ENCODE measurements around the gene TUBG2. TPM values are rescaled to one million over a fixed set of nuclear protein-coding genes. Genes with fewer than 3 reads are reported as not detected.
"Not testable (repeated sequence)": the region's sequence is repeated elsewhere in the genome, so short reads cannot be mapped to it uniquely, and the experiment has no call there.

Gene TUBG2
- 2.7 and 5.3 TPM in 2 replicates for total RNA-seq

DNA sequence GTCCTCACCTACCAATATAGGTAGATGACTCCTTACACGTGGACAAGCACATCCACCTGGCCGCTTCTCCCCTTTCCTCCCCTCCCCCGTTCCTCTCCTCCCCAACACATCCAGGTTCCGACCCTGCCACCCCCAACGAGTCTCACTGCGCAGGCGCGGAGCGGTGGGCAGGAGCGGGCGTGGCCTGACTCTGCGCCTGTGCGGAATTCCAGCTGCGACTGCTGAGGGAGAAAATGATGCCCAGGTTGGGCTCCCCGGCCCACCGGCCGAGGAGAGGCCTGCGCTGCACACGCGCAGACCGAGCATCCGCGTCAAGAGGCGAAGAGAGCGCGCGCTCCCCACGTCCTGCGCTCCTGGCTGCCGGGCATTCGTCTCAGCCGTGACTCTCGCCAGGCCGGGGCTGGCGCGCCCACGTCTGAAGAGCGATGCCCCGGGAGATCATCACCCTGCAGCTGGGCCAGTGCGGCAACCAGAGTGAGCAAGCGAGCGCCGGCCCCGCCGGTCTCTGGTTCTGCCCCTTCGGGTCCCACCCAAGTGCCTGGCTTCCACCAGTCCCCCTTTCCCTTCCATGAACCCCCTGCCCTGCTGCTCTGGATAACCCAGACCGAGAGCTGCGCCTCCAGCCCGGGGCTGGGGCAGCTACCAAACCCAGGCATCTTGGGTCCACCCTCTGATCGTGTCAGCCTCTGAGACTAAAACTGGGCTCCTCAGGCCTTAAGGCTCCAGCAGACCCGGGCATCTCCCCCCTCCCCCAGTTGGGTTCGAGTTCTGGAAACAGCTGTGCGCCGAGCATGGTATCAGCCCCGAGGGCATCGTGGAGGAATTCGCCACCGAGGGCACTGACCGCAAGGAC, at the start of gene TUBG2:
Gene TUBG2 (plus strand): TSS at position 206 of the 853 bp plus-strand sequence. CDS start 220 bp downstream, at position 426.
- DNase-seq (ENCODE audit: low read depth in 2 of 2): peak; percentile 82 to 91

DNA sequence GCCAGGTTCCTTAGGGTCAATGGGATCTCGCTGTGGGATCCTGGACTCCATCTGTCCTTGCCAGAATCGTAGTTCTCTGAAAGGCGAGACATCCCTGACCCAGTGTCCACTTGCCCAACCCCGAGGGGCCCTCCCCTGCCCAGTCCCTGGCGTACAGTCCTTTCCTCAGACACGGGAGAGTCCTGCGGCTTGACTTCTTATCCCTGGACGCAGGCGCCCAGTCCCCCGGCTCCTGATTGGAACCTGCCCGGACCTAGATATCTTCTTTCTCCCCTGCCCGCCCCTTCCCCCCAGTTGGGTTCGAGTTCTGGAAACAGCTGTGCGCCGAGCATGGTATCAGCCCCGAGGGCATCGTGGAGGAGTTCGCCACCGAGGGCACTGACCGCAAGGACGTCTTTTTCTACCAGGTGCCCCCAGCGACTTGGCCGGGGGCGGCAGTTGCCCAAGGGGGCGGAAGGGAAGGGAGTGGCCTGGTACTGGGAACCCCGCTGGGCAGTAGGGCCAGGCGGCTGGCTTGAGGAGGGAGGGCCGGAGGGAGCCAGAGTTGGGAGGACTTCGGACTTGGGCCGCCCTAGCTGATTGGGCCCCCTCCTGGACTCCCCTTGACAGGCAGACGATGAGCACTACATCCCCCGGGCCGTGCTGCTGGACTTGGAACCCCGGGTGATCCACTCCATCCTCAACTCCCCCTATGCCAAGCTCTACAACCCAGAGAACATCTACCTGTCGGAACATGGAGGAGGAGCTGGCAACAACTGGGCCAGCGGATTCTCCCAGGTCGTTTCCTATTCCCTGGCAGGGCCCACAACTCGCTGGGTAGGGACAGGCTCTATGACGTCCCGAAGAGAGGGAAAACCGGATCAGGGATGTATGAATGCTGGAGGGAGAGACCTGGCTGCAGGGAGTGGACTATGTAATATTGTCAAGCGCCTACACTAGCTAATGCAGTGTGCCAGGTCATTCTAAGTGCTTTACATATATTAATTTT, 49.0 kb upstream of the TUBG2 start:
- DNase-seq (ENCODE audit: low read depth in 2 of 2): peak in 1 of 2 donors; percentile 8

DNA sequence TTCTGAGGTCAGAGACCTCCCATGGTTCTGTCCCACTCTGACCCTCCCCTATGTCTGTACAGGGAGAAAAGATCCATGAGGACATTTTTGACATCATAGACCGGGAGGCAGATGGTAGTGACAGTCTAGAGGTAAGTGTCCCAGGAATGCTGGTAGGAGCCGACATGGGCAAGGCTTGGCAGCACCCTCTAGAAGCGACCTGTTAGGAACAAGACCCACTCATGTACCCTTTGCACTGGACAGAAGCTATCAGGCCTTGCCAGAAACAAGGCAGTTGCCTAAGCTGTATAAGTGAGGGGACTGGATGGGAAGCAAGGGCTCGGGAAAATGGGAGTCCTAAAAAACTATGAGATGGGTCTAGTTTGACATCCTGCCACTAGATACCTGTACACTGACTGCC, 47.1 kb upstream of the TUBG2 start:
- DNase-seq (ENCODE audit: low read depth in 2 of 2): no peak

DNA sequence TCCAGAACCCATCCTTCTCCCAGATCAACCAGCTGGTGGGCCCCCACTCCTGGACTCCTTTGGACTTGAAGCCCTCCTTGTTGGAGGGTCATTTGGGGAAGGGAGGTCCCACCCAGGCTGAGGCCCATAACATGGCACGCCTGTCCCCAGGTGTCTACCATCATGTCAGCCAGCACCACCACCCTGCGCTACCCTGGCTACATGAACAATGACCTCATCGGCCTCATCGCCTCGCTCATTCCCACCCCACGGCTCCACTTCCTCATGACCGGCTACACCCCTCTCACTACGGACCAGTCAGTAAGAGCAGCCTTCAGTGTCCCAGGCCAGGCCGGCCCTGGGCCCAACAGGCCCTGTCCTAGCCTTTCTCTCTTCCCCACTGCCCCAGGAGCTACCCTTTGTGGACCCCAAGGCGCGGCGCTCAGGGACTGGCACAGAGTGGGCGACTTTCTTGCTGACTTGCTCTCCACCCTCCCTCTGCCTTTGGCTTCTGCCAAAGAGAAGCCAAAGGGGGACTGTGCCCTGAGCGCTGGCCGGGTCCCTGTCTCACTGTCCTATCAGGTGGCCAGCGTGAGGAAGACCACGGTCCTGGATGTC, 45.3 kb upstream of the TUBG2 start:
- DNase-seq (ENCODE audit: low read depth in 2 of 2): no peak

DNA sequence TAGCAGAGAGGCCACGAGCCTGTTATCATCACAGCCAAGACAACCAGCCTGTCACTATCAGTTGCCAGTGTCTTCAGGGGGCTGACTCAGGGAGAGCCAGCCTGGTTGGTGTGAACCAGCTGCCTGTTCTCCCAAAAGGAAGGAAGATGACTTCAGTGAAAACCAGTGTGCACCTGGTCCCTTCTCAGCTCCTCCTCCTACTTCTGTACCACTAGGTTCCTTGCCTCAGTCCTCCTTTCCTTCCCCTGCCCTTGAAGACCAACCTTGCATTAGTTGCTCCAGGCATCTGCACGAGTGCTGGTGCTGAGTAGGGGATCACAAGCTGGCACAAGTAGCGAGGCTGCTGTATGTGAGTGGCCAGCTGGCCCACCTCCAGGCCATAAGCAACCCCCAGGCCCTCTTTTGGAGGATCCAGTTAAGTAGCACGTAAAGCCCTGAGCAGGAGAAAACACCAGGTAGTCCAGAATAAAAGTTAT, 41.1 kb upstream of the TUBG2 start:
- no peak for DNase-seq (ENCODE audit: low read depth in 2 of 2)

DNA sequence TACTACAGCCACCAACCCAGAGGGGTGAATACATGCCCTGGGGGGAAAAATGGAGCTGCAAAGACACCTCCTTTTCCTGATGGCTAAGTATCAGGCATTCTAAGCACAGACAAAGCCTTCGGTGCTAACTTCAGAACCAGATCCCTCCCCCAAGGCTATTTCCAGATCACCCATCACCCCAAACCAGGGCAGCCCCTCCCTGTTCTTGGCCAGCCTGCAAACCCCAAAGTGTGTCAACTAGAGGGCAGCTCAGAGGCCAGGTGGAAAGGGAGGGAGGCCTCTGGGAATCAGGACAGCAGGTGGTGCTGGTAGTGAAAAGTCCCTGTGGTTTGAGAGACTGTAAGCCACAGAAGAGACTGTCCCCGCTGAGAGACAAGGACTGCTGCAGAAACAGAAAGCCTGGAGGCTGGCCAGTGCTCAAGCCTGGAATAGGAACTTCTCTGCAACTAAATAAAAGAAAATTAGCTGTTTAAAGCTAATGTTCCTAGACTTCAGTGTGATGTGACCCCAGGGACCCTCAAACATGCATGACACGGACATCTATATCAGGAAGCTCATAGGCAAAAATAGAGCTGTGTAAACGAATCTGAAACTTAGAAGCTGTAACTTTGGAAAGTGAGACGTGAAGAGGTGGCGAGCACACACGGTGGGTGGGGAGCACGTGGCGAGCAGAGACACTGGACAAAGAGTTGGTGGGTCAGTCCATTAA, 40.5 kb upstream of the TUBG2 start:
- peak in 1 of 2 donors; percentile 9 for DNase-seq (ENCODE audit: low read depth in 2 of 2)

DNA sequence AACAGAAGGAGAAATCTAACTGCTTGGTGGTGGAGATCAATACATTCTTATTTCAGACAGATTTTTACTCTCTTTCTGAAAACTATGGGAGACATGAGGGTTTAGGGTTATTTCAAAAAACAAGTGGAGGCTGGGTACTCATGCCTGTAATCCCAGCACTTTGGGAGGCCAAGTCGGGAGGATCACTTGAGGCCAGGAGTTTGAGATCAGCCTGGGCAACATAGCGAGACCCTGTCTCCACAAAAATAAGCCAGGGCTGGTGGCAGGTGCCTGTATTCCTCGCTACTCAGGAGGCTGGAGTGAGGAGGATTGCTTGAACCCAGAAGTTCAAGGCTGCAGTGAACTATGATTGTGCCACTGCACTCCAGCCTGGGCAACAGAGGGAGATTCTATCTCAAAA, 37.1 kb upstream of the TUBG2 start:
- DNase-seq (ENCODE audit: low read depth in 2 of 2): not testable (repeated sequence)

DNA sequence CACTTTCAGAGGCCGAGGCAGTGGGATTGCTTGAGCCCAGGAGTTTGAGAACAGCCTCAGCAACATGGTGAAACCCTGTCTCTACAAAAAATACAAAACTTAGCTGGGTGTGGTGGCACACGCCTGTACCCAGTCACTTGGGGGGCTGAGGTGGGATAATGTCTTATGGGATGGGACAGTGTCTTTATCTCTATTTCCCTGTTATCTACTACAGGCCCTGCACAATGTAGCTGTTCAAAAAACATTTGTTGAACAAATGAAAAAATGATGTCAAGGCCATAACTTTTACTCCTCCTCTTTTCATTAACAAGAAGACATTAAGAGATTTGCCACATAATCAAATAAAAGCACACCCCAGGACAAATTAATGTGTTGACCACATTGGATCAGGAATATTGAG, 35.8 kb upstream of the TUBG2 start:
- no peak for DNase-seq (ENCODE audit: low read depth in 2 of 2)

DNA sequence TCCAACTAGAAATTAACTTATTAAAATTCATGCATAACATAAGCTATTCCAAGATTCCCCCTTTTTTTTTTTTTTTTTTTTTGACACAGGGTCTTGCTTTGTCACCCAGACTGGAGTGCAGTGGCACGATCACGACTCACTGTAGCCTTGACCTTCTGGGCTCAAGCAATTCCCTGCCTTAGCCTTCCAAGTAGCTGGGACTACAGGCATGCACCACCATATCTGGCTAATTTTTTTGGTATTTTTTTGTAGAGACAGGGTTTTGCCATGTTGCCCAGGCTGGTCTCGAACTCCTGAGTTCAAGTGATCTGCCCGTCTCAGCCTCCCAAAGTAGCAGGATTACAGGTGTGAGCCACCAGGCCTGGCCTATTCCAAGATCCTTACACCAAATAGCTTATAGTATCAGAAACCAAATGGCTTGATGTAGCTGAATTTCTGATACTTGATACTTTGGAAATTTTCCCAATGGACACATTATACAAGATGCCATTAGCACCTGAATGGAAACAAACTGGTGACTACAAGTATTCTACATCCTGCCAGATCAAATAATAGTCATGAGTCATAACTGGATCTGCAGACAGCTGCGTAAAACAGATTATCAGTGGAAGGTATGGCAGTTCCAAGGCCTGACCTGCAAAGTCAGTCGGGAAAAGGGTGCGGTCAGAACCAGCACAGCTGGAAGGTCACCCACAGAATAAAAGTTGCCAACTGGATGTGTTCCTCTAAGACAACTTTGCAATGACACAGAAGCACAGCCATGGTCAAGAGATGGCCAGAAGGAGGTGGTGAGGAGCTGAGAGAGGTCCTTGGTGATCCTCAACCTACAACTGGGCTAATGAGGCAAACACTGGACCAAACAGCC, 35.1 kb upstream of the TUBG2 start:
- DNase-seq (ENCODE audit: low read depth in 2 of 2): peak; percentile 56 to 78

DNA sequence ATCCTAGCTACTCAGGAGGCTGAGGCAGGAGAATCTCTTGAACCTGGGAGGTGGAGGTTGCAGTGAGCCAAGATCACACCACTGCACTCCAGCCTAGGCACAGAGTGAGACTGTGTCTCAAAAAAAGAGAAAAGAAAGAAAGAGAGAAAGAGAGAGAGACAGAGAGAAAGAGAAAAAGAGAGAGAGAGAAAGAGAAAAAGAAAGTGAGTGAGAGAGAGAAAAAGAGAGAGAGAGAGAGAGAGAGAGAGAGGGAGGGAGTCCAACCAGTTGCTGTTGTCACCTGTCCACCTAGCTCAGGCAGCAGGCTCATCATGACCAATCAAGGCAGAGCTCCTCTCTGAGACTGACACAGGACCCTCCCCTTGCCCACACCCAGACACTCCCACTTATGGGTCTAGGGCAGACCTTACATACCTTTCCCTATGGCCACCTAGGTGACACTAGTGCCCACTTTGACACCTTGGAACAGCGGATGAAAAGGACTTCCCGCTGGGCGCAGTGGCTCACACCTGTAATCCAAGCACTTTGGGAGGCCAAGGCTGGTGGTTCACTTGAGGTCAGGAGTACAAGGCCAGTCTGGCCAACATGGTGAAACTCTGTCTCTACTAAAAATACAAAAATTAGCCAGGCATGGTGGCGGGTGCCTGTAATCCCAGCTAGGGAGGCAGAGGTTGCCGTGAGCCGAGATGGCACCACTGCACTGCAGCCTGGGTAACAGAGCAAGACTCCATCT, 31.9 kb upstream of the TUBG2 start:
- DNase-seq (ENCODE audit: low read depth in 2 of 2): not testable (repeated sequence)

DNA sequence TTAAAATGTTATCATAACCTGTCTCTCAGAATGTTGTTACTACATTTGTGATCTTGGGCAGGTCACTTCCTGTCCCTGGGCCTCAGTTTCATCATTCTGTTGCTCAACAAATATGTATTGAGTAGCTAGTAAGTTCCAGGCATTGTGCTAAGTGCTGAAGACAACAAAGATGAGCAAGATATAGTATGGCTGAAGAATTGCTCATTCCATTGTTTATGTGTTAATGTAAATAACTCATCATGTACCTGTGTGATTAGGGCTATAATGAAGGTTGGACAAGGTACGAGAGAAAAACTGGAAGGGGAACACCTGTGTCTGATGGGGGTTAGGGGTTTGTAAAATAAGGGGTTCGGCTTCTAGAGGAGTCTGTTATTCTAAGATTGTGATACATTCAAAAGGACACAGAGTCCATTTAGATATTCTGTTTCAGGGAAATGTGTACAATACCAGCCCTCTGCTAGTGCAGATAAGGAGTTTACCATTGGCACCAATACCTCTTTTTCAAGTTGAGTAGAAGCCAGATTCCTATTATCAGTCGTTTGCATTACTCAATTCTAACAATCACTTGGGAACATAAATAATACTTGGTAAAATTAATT, 29.6 kb upstream of the TUBG2 start:
- DNase-seq (ENCODE audit: low read depth in 2 of 2): no peak

DNA sequence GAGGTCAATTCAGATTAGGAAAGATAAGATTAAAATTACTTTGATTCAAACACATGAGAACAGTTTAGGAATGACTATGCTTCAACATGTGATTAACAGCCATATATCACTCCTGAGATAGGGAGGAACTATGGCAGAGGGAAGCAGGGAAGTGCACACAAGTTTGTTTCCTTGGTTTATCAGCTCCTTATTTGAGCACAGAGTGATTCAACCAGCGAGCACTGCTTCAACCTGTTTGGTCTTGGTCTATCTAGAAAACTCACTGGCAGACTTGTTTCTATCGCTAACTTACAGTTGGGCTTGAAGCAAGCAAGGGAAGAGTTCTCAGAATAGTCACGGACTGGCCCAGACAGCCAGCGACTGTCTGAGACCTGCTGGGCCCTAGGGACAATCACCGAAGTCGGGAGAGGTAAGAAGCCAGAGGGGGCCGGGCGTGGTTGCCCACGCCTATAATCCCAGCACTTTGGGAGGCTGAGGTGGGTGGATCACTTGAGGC, 26.1 kb upstream of the TUBG2 start:
- no peak for DNase-seq (ENCODE audit: low read depth in 2 of 2)

DNA sequence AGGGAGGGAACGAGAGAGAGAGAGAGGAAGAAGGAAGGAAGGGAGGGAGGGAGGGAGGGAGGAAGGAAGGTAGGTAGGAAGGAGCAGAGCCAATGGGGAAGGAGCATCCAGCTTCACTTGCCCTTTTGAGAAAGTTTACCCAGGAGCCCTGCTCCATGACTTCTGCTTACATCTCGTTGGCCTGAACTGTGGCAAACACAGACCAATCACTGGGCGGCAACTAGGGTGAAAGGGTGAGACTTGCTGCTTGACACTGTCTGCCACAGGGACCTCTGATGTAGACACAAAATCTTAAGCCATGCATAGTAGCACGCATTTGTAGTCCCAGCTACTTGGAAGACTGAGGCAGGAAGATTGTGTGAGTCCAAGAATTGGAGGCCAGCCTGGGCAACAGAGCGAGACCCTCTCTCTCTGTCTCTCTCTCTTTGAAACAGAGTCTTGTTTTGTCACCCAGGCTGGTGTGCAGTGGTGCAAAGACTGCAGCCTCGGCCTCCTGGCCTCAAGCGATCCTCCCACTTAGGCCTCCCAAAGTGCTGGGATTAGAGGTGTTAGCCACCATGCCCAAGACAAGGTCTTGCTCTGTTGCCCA, 19.5 kb upstream of the TUBG2 start:
- no peak for DNase-seq (ENCODE audit: low read depth in 2 of 2)

DNA sequence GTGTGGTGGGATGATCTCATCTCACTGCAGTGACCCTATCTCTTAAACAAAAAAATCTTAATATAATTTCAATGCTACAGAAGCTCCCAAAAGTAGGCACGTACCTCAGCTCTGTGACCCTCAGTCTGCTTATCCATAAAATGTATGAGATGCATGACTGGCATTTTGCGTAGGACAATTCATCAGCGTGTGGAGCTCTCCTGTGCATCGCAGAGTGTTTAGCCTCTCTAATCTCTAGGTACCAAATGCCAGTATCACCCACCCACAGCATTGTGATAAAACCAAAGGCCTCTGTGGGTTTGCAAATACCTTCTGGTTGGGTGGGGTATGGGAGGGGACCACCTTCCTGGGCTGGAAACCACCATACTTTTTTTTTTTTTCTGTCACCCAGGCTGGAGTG, 19.0 kb upstream of the TUBG2 start:
- DNase-seq (ENCODE audit: low read depth in 2 of 2): no peak

DNA sequence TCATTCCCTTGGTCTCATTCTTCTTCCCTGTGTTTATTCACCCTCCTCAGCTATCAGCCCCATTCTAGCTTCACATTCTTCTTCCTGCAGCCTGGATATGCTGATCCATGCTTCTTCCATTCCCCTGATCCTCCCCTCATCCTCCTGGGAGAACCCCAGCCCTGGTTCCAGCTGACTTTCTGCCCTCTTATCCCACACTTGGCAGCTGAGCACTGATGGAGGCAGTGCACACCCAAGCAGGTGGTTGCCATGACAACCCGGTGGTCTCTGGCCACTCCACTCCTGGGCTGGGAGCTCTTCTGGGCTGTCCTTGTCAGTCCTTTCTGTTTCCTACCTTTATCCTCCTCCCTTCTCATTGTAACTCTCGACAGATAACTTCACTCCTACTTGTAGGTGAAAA, 16.7 kb upstream of the TUBG2 start:
- no peak for DNase-seq (ENCODE audit: low read depth in 2 of 2)

DNA sequence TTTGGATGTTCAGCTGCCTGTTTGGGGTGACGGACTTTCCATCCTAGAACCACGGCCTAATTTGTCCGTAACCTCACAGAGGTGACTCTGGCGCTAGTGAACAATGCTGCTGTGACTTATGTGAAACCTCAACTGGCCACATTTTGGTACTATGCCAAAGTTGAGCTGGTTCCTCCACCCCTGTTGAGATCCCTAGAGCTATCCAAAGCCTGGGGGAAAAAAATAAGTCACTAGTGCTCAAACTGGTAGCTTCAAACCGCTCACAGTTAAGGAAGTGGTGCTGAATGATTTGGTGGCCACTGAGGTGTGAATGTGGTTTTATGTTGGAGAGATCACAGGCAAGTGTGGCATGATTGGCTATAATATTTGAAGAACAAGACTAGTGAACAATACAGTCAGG, 11.3 kb upstream of the TUBG2 start:
- DNase-seq (ENCODE audit: low read depth in 2 of 2): no peak

DNA sequence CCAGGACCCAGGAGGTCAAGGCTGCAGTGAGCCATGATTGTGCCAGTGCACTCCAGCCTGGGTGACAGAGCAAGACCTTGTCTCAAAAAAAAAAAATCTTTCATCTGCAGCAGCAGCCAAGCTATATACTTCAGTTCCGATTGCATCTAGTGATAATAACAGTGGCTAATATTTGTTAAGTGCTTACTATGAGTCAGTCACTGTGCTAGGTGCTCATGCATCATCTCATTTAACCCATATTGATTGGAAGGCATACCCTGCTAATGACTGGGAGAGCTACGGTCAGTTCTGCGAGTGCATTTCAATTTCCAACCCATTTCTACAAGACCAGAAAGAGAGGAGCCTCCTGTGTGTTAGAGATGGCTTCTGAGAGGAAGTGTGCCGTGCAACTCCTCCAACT, 7.7 kb upstream of the TUBG2 start:
- no peak for DNase-seq (ENCODE audit: low read depth in 2 of 2)
